GM19467 (cell line): ENCODE results near the gene MAML3.

ENCODE experiments used
- ATAC-seq: cut with Tn5 transposase; IDR thresholded peaks from one replicate; pipeline ENCODE4 v1.9.1; 2021; ENCODE audit warnings: mild to moderate bottlenecking, moderate library complexity; ENCODE audit not compliant: unreplicated experiment

Gene MAML3

DNA sequence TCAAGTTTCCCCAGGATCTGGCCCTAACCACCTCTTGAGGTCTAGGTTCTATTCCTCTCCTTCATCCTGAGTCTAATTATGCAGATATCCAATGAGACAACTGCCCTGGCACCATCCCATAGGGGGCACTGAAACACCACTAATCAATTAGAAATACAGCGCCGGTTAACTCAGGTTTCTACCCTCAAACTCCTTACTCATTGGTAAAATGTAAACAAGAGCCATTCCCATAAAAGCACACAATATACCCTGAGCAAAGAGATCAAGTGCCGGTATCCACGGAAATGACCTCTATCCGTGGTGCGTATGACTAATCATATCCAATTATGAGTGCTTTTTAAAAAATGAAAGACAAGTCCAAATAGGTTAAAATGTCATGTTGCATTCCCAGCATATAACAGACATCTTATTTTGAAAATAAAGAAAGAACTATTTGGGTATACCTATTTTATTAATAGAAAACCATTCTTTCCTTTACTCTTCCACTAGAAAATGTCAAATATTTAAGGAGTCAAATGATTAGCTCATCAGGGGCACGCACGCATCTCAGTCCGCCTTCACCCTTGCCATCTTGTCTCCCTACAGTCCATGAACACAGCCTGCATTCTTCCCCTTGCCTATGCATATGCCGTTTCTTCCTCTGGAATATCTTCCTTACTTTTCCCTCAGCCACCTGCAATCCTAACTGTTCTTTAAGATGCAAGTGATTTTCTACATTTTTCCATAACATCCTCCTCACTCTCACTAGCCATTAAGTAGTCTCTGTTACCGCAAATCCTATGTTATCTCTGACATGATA lies 141.1 kb downstream of the MAML3 start:
- ATAC-seq = peak; percentile 53

DNA sequence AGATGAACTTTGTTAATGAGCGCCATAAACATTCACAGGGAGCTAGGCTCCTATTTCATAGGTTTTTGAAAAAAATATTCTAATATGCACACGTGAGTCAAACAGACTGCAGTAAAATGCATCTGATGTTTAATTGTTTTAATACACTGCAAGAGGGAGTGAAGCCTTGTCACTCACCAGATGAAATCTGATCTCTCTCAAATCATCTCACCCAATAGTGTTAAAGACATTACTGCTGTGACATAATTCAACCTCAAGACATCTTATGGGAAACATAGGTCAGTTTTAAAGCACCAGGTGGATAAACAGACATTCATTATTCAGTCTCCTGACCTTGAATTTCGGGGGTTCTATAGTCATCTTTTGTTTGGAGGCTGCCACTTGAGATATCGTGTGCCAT lies 148.3 kb downstream of the MAML3 start:
- ATAC-seq = no peak

DNA sequence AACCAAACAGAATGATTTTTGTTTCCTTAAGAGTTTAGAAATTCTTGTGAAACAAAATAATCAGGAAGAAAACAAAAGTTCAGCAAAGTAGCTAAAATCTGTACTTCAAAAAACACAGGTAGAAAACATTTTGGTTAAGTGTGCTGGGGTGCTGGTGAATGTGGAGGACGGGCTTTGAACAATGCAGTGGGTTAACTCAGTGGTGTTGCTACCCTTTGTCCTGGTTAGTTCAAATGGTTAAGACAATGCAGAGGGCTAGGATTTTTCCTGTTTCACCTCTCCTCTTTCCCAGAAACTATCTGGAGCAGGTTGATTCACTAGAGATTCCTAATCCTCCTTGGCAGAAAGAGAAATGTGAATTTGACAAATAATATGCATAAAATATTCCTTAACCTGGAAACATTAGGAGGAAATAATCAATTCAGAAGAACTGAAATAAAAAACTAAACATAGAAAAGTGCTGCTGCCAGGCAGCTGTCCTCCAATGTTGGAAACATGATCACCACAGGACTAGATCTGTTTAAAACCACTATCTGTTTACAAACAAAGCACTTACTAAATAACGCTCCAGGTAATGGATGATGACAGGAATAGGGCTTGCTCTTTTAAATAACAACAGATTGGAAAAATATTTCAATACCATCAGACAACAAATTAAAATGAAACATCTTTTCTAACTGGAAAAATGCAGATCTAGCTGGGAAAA lies 148.9 kb downstream of the MAML3 start:
- no peak for ATAC-seq

DNA sequence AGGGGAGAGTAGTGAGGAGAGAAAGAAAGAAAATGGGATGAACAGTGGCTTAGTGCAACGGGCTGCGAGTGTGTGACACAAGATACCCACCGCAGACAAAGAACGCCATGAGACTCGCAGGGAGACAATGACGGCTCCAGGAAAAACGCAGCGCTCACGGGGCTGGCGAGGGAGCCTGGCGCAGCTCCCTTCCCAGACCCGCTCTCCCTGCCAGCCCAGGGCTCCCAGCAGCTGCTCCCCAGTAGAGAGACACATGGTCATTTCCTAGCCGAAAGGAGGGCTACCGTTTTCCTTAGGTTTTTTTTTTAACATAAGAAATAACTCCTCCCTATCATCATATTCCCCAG lies 149.5 kb downstream of the MAML3 start:
- ATAC-seq = no peak

DNA sequence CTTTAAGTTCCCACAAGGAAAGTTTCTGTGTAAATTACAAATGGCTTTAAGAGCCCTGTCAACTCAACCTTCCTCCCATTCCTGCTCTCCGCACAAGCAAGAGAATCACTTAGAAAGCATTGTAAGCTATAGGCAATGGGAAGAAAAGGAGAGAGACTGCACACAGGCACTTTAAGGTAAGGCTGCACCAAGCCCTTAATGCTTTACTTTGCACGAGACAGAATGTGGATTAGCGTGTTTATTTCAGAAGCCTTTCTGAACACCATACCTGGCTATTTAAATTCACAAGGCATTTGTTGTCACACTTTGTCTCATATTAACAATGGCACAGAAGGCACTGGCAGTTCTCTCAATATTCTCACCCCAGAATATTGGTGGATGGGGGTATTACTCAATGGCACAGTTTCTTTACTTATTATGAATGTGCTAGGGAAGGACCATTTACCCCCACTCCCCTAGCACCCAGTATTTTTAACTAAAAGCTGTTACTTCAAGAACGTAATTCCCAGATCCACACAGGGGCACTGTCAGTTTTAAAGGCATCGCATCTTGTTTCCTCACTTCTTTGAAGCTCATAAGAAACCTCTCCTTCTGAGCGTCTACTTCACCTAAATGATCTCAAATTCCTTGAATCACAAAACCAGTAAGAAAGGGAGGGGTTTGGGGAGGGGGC lies 150.0 kb downstream of the MAML3 start:
- ATAC-seq = no peak

DNA sequence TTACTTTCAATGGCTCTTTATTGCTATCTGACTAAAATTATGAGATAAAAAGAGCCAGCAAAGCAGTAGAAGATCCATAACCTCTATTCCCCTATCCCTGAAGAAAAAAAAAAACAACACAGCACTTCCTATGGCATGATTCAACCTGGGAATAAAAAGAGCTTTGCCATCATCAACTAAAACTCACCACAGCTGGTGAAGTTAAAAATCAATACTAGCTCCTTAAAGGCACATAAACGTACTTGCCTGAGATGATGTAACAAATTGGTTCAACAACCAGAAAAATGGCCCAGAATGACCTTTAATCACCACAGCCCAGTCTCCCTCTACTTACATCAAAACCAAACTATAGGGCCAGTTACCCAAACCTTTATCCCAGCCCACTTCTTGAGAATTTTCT lies 153.8 kb downstream of the MAML3 start:
- ATAC-seq = no peak

DNA sequence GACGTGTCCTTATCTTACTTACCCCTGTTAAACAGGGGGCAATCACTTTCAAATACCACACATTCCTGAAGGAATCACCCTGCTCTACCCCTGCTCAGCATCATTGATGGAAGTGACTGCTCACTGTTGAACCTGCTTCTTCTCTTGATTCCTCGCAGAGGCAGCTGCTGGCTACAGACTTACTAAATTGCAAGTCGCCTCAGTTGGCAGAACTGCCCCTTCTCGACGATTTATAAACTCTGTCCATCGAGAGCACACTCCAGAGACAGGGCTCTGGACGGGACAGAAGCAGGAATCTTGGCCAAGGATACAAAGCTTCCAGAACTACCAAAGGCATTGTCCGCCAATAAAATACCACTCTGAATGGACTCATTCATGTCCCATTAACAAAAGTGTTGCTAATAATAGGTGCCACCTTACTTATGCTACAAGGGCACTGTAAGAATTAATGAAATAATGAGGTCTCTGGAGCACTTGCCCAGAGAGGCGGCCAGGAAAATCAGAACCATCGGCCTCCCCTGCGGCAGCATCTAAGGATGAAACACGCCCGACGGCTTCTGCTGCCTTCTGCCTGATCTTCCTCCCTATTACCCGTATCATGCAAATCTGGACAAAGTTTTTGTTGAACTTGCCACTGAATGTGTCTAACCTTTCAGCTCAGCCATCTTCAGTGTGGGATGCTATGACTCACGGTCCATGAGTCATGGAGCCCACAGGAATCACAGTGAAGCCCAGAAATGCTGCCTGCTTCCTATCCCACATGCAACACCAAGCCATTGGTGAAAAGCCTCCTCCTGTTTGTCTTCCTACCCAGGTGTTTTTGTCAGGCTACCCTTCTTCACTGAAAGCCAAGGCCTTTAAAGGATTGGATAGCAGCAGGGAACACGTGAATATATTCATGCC lies 164.9 kb downstream of the MAML3 start:
- no peak for ATAC-seq

DNA sequence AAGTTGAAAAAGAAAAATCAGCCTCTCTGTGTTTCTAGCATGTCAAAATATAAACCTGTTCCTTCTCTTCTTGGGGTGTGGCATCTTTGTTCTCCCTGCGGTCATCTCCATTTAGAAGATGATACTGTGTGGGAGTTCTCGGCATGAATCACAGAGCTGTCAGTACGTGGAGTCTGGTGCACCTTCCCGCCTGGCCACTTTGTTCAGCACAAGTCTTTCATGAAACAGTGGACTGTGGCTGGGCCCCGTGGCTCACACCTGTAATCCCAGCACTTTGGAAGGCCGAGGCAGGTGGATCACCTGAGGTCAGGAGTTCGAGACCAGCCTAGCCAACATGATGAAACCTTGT lies 166.5 kb downstream of the MAML3 start:
- no peak for ATAC-seq

DNA sequence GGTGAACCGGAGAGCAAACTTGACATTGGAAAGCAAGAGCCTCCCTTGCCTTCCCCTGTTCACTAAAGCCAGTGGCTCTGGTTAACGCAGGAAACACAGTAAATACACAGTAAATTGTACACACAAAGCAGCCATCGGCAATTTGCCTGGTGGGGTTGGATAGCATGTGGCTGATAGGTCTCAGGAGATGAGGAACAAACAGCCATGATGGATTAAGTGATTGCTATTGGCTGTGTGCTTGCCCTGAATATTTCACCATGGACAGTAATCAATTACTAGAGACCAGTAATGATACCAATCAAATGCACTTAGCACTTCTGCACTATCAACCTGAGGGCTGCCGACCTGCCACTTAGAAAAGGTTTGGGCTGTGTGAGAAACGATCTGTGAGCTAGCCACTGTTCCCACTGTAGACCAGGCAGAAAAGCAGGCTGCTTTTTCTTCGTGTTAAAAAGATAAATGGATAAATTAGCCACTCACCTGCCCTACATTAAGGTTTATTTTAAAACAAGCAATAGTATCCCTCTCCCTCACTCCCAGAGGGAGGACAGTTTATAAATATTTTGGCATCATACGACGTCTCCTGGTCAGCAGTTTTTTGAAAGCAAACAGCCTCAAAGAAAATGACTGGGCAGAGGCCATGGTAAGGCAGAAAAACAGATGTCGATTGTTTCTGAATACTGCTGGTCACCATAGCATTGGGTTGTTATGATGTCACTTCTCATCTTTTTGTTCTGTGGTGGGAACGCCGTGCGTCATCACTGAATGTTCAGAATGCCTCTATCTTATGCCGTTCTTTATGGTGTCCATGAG lies 167.1 kb downstream of the MAML3 start:
- no peak for ATAC-seq

DNA sequence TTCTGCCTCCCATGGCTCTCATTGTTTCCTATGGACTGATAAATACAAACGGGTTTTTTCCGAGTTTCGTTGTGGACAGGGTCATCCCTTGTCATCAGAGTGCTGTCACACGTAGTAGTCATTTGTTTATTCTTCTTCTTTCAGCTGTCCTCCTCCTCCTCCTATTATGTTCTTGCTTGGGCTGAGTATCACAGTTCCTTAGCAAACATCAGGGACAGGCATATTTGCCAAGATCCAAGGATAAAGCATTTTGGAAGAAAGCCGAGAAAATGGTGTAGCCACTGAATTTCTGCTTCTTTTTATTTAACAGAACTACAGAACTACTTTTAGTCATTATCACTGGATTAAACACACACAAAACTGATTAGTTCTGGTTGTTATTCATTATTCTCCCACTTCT lies 167.9 kb downstream of the MAML3 start:
- no peak for ATAC-seq

DNA sequence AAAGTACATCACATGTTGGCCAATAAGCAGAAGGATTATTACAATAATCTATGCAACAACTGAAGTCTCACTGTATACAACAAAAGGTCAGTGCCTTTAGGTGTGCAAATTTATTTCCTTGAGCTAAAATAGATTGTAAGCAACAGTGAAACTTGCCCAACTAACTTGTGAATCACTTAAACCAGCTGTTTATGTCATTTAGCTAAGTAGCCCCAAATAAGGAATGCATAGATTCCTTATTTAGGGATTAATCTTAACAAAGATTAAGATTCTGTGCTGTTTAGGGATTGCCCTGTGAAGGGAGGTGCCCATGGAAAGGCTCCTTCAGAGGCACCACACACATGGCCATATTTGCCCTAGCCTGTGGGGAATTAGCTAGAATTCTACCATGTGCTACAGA lies 168.6 kb downstream of the MAML3 start:
- ATAC-seq = no peak

DNA sequence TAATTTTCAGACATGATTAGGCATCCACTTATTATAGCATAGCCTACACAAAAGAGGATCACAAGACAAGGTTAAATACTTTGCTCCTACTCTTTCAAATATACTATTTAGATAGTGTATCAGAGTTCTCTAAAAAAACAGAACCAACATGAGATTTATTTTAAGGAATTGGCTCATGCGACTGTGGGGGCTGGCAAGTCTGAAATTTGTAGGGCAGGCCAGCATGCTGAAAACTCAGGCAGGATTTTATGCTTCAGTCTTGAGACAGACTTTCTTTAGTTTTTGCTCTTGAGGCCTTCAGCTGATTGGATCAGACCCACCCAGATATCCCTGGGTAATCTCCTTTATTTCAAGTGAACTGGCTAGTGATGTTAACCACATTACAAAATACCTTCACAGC lies 169.5 kb downstream of the MAML3 start:
- no peak for ATAC-seq

DNA sequence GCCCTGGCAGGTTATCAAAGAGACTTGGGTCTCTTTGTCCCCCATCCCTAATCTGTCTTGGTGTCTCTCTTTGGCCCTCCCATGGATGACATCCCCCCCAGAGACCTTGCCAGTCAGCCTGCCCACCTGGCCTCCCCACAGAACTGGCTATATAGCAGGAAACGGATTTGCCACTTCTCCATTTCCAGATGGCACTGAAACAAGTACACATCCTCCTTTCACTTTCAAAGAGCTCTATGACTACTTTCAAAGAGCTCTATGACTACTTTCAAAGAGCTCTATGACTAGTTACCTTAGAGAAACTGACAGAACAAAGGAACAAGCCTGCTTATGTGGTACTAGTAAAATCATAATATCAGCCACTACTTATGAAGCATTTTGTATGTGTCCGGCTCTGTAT lies 175.3 kb downstream of the MAML3 start:
- ATAC-seq = peak; percentile 89

DNA sequence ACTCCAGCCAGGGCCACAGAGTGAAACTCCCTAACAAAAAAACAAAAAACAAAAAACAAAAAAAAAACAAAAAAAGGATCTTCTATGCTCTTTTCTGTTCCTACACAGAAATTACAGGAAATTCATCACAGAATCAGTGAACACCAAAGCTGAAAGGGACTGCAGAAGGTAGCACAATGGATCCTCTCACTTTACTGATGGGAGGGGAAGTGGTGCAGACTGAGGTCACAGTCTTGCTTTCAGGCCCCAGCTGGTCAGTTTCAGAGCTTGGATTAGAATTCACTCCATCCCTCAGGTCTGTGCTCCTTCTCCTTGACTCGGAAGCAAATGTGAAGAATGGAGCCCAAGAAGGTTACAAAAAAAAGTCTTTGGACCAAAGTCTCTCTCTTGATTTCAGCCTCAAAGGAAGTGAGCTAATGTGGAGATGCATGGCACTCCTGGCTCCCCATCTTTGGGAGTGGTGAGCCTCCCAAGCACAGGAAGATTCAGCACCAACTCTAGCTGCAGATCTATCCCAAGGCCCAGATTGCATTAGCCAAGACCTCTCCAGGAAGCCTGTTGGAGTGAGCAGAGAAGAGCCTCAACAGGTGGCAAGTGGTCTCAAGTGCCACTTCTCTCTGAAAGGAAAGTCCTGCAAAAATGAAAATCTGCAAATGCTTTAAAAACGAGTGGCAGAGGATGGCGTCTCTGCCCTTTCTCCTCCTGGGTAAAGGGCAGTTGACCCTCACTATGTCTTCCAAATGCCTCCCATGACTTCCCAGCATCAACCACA lies 176.0 kb downstream of the MAML3 start:
- ATAC-seq = peak; percentile 44

DNA sequence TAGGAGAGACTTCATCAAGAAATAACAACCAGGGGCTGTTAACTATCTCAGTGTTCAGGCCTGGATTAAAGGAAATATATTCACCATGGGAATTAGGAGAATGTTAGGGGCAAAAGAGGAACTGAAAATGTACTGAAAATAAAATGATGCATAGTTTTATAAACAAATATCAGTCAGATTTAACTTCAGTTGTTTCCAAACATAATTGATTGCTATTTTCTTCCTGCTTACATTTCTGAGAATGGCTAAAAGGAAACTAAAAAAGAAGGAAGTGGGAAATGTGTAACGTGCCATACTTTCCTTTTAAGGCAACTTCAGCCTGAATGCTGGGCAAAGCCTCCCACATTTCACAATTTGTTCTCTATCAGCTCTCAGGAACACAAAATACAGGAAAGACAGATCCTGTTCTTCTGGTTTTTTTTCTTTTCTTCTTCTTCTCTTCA lies 178.1 kb downstream of the MAML3 start:
- no peak for ATAC-seq

DNA sequence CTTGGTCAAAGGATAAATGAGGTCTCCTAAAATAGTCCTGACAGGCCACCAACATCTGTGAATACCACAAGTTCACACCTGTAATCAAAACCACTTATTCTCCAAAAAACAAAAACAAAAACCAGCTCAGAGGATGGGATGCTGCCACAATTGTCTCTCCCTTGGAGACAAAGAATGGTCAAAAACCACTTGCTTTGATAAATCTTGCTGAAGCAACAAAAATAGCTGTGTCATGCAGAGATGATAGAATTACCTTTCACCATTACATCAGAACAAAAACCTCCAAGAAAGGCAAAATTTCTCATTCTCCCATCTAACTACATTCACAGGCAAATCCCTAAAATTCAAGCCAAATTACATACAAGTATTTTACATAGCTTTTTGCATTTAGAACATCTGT lies 180.4 kb downstream of the MAML3 start:
- no peak for ATAC-seq

DNA sequence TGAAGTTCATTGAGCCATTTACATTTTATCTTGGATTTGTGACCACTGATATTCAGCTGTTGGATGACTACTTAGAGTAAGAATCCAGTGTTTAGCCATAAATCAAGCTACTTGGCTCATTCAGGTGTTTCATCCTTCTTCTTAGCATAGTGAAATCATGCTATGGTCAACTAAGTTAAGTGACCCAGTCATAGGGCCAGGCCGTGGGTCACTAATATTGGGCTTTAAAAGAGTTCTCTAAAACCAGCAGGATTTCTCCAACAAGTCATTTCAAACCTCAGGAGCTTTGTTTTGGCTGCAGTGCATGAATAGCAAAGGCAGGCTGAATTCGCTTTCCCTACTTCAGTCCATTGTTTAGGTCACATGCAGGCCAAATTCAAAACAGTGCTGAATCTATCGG lies 181.0 kb downstream of the MAML3 start:
- ATAC-seq = no peak

DNA sequence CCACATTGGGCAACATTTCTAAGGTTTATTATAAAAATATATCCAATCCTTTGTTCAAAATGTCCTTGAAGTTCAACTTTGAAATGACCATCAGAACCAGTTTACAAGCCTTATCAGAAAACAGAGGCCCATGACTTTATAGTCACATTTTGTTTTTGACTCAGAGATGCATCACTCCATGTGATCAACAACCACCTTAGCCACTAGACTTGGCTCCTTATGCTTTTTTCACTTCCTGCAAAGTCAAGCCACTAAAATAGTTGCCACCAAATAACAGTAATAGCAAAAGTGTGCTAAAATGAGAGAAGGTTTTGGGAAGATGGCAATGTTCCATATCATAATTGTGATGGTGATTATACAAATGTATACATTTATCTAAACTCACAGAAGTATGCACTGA lies 181.7 kb downstream of the MAML3 start:
- no peak for ATAC-seq

DNA sequence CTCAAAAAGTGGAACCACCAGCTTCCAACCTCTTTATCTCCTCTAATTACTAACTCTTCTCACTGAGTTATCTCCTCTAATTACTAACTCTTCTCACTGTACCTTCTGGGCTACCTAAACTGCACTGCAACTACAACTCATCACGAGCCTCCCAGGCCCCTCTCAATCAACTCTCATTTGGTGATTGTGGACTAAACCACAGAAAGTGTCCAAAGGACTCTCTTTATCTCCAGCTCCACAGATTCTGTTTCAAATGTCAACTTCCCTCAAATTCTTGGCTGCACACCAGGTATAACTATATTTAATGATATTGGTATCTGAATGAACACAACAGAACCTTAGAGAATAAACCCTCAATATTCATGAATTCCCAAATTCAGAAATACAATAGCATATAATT lies 182.9 kb downstream of the MAML3 start:
- no peak for ATAC-seq
